LNCAP (cell line): ENCODE results near the gene SET.

Source experiments
- TF ChIP-seq, protein P1 (sequence below): fragments of 450-650 bp; IDR thresholded peaks from 2 replicates; pipeline ENCODE4 v1.5.1; 2017; ENCODE audit warnings: mild to moderate bottlenecking

Gene SET

DNA sequence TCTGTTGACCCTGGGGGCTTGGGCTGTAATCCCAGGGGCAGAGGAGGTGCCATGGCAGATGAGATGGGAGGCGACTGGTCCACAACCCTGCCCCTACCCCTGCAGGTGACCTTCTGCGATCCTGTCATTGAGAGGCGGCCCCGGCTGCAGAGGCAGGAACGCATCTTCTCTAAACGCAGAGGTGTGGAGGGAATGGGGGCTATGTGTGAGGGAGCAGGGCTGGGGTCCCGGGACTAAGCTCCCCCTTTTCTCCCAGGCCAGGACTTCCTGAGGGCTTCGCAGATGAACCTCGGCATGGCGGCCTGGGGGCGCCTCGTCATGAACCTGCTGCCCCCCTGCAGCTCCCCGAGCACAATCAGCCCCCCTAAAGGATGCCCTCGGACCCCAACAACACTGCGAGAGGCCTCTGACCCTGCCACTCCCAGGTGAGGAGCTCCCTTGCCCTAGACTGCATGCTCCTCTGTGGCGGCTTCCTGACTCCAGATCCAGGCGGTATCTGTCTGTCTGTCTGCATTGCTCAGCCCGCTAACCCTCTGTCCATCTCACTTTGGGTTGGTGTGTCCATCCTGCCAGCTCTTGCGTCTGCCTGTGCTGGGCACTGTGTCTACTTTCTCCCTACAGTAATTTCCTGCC lies 25.0 kb downstream of the SET start:
- TF ChIP-seq, protein P1, sequence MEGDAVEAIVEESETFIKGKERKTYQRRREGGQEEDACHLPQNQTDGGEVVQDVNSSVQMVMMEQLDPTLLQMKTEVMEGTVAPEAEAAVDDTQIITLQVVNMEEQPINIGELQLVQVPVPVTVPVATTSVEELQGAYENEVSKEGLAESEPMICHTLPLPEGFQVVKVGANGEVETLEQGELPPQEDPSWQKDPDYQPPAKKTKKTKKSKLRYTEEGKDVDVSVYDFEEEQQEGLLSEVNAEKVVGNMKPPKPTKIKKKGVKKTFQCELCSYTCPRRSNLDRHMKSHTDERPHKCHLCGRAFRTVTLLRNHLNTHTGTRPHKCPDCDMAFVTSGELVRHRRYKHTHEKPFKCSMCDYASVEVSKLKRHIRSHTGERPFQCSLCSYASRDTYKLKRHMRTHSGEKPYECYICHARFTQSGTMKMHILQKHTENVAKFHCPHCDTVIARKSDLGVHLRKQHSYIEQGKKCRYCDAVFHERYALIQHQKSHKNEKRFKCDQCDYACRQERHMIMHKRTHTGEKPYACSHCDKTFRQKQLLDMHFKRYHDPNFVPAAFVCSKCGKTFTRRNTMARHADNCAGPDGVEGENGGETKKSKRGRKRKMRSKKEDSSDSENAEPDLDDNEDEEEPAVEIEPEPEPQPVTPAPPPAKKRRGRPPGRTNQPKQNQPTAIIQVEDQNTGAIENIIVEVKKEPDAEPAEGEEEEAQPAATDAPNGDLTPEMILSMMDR: no peak

DNA sequence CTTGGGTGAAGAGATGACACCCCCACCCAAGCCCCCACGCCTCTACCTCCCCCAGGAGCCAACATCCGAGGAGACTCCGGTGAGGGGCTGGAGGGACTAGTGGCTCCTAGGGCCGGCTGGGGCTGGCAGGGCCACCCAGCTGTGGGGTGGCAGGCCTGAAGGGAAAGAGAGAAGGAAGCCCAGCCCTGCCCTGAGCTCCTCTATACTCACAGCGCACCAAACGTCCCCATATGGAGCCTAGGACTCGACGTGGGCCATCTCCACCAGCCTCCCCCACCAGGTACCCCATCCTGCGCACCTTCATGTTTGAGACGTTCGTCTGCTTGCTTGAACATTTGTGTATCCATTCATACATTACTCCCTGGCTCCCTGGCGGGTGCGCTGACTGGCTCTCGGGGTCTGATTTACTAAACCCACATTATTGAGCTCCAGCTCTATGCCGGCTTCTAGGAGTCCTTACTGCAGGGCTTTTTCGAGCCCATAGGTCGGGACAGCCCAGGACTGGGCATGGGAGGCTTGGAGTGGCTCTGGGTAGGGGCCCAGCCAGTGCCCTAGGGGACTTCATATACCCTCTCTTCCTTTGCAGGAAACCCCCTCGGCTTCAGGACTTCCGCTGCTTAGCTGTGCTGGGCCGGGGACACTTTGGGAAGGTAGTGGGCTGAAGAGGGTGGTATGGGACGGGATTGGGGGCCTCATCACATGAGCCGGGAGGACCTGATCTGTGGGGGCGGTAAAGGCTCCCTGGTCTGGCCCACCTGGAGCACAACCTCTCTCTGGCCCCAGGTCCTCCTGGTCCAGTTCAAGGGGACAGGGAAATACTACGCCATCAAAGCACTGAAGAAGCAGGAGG lies 25.8 kb downstream of the SET start:
- TF ChIP-seq, protein P1: no peak

DNA sequence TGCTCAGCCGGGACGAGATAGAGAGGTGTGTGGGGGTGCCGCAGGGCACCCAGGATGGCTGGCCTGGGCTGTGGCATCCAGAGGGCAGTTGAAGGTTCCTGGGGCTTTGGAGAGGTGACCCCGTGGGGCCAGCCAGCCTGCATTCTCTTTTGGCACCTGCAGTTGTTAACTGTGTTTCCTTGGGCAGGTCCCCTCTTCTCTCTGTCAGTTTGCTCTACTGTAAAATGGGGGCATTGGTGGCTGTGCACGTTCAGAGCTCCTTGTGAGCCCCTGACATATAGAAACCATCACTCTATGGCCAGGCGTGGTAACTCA lies 26.4 kb downstream of the SET start:
- TF ChIP-seq, protein P1: no peak

- TF ChIP-seq, protein P1: no peak
These were observed 27.7 kb downstream of the SET start for GRCh38 chr9:128716581-128717254.

DNA sequence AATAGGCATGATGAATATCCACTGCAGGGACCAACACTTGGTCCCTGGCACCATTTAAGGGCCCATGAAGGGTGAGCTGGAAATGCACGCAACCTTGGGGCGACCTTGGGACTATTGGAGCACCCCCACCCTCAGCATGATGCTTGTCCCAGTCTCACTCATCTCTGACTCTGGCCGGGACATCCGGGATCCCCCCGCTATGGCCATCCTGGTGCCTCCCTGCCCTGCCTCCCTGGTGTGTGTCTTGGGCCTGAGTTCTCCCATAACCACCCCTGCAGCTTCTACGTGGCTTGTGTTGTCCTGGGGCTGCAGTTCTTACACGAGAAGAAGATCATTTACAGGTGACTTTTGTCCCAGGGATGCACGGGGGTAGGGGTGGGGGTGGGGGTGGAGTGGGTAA lies 29.0 kb downstream of the SET start:
- TF ChIP-seq, protein P1: no peak

- TF ChIP-seq, protein P1: no peak
These were observed 29.5 kb downstream of the SET start for GRCh38 chr9:128718475-128718874.

GRCh38 chr9:128719919-128720605 lies 31.0 kb downstream of the SET start:
- TF ChIP-seq, protein P1: no peak
